GM12872 (cell line): ENCODE results near the gene ARHGAP19.

Source experiments
- CTCF ChIP-seq: IDR thresholded peaks from 3 replicates; pipeline ENCODE4 v1.5.1; 2011; ENCODE audit warnings: low read depth, mild to moderate bottlenecking, low read length, moderate library complexity; ENCODE audit not compliant: insufficient read depth

ARHGAP19 gene

GRCh38 chr10:97270523-97271154 lies 21.8 kb downstream of the ARHGAP19 start:
- TF ChIP-seq CTCF, result no peak

- TF ChIP-seq CTCF, result no peak
Observed at GRCh38 chr10:97267671-97268070, 24.8 kb downstream of the ARHGAP19 start.

GRCh38 chr10:97263971-97264370 lies 28.5 kb downstream of the ARHGAP19 start:
- TF ChIP-seq CTCF, result no peak

GRCh38 chr10:97261656-97262055 lies 30.8 kb downstream of the ARHGAP19 start:
- TF ChIP-seq CTCF, result no peak

- no peak for TF ChIP-seq CTCF
Observed at GRCh38 chr10:97261183-97261582, 31.3 kb downstream of the ARHGAP19 start.

- TF ChIP-seq CTCF, result no peak
Observed at GRCh38 chr10:97259119-97259518, 33.3 kb downstream of the ARHGAP19 start.

- no peak for TF ChIP-seq CTCF
Observed at GRCh38 chr10:97256356-97256755, 36.1 kb downstream of the ARHGAP19 start.
